ENCODE measurements around the gene RPL23.

GRCh38 chr17:38896346-38896954 is 42.9 kb upstream of the RPL23 start:
- TF ChIP-seq EZH2 (IDR thresholded peaks at IDR 0.05; ENCODE audit: borderline replicate concordance, low read depth, low read length, poor library complexity, severe bottlenecking), result no peak
- TF ChIP-seq, protein P1, sequence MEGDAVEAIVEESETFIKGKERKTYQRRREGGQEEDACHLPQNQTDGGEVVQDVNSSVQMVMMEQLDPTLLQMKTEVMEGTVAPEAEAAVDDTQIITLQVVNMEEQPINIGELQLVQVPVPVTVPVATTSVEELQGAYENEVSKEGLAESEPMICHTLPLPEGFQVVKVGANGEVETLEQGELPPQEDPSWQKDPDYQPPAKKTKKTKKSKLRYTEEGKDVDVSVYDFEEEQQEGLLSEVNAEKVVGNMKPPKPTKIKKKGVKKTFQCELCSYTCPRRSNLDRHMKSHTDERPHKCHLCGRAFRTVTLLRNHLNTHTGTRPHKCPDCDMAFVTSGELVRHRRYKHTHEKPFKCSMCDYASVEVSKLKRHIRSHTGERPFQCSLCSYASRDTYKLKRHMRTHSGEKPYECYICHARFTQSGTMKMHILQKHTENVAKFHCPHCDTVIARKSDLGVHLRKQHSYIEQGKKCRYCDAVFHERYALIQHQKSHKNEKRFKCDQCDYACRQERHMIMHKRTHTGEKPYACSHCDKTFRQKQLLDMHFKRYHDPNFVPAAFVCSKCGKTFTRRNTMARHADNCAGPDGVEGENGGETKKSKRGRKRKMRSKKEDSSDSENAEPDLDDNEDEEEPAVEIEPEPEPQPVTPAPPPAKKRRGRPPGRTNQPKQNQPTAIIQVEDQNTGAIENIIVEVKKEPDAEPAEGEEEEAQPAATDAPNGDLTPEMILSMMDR (conservative IDR thresholded peaks at IDR 0.05; ENCODE audit: low read depth, low read length), result no peak

Data from A673 (cell line).